D341Med (cell line): ENCODE results near the gene CTCF.
"Not testable (repeated sequence)": the region's sequence is repeated elsewhere in the genome, so short reads cannot be mapped to it uniquely, and the experiment has no call there.

Source experiments
- DNase-seq: peaks from one replicate; pipeline ENCODE4 v3.0.0; 2012; ENCODE audit warnings: low spot score

CTCF gene

DNA sequence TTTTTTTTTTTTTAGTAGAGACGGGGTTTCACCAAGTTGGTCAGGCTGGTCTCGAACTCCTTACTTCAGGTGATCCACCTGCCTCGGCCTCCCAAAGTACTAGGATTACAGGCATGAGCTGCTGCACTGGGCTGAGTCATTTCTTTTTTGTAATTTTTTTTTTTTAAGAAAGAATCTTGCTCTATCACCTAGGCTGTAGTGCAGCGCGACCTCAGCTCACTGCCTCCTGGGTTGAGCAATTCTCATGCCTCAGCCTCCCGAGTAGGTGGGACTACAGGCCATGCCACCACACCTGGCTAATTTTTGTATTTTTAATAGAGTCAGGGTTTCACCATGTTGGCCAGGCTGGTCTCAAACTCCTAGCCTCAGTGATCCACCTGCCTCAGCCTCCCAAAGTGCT, 28.3 kb upstream of the CTCF start:
- DNase-seq: not testable (repeated sequence)

DNA sequence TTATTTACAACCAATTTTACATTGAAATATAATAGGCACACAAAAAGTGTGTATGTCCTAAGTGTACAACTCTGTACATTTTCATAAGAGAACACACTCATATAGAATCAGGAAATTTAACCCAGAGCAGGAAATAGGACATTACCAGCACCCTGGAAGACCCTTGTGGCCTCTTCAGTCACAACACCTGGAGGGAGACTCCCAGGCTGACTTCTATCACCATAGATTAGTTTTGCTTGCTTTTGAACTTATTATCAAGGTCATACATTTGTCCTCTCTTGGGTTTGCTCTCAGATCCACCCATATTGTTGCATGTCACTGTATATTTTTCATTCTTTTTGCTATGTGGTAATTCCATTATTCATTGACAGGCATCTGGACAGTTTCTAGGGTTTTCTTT, 27.9 kb upstream of the CTCF start:
- DNase-seq: no peak

DNA sequence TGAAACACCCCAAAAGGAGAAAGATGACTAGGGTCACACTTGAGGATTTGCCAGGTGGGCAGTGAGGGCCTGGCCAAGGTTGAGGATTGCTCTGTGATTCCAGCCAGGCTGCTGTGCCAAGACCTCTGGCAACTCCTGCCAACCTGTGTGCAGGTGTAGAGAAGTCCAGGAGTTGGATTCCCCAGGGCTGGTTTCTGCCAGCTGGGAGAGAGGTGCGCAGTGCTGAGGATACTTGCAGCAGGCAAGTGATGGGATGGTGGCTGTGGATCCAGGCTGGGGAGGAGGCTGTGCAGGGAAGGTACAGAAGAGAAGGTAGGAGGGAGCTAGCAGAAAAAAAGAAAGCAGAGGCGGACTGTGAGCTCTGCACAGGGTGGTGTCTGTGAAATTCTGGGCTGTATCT, 27.1 kb upstream of the CTCF start:
- DNase-seq: no peak

DNA sequence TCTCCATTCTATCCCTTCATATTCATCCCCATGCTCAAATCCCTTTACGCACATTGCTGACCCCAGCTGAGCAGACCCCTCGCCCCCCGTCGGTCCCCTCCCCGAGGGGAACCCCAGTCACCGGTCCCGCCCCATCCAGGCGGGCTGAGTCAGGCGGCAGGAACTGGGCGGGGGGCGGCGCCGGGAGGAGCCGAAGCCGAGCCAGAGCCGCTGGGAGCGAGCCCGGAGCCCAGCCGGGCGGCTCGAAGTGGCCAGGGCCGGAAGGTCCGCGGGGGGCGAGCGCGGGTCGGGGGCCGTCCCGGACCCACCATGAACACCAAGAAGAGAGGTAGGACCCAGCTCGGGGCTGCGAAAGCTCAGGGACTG, 25.1 kb upstream of the CTCF start:
- no peak for DNase-seq

DNA sequence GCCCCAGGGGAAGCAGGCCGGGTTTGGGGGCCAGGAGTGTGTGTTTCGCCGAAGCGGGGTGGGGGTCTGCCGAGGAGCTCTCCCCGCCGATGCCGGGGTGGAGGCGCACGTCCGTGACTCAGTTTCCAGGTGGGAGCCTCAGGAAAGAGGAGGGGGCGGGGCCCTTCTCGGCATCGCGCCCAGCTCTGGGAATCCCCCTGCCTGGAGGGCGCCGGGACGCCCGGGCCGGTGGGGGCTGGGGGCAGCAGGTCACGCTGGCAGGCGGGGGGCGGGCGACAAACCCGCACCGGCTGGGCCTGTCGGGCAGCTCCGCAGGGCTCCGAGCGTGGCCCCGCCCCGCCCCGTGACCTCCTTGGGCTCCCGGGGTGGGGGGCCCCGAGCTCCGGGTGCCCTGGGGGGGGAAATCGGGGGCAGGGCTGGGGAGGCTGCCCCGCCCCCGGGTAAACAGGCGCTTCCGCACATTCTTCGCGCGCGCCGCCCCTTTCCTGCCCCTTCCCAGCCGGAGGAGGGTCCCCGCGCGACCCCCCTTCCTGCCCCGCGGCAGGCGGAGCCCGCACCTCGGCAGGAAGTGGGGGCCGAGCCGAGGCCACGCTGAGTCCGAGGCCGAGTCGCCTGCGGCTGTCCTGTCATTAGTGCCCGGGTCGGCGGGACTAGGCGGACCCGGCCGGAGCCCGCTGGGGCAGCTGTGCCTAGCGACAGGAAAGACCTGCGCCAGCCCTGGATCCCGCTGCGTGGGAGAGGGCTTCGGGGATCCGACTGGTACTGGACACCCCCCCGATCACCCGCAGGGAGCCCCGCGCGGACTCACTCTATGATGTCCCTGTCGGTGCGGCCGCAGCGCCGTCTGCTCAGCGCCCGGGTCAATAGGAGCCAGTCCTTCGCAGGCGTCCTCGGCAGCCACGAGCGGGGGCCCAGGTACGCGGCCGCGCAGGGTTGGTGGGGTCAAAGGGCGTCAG, 24.4 kb upstream of the CTCF start:
- DNase-seq: no peak

DNA sequence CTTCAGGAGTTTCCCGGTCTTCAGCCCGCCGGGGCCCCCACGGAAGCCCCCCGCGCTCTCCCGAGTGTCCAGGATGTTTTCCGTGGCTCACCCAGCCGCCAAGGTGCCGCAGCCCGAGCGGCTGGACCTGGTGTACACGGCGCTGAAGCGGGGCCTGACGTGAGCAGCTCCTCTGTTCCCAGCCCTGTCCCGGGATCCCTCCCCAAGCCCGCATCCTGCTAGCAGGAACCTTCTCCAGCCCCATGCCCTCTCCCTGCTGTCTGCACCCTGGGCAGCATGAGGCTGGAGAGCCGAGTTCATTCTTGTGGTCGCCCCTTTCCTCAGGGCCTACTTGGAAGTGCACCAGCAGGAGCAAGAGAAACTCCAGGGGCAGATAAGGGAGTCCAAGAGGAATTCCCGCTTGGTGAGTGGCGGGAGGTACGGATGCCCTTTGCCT, 23.6 kb upstream of the CTCF start:
- no peak for DNase-seq

DNA sequence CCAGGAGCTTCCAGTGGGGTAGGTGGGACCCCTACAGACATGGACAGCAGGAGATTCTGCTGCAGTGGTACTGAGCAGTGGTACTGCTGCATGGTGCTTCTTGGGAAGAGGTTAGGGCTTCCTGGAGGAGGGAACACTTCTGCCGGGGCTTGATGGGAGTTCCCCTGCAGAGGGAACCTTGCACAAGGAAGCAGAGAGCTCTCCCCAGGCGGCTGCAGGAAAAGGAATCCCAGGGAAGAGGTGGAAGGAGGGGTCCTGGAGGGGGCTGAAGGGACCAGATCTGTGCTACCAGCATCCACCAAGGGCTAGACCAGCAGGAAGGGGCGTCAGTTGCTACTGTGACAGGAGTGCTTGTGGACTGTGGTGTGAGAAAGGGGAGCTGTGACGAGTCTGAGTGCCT, 23.1 kb upstream of the CTCF start:
- no peak for DNase-seq

DNA sequence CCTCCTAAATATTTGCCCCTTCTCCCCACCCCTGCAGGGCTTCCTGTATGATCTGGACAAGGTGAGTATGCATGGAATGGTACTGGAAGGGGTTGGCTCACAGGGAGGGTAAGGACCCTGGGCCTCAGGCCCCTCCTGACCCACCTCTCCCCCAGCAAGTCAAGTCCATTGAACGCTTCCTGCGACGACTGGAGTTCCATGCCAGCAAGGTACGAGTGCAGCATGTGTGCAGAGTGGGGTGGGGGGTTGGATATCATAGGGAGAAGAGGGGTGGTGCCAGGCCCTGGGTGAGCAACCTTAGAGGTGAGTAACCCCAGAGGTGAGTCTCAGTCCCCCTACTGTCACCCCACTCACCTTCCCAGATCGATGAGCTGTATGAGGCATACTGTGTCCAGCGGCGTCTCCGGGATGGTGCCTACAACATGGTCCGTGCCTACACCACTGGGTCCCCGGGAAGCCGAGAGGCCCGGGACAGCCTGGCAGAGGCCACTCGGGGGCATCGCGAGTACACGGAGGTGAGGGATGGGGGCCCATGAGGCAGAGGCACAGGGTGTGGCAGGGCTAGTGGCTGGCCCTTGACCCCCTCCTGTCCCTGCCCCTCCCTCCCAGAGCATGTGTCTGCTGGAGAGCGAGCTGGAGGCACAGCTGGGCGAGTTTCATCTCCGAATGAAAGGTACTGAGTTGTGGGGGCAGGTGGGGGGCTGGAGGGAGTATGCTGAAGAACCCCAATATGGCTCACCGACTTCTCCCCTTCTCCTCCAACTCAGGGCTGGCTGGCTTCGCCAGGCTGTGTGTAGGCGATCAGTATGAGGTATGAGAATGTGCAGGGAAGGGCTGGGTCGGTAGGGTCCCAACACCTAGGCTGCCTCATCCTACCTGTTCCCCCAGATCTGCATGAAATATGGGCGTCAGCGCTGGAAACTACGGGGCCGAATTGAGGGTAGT, 22.4 kb upstream of the CTCF start:
- no peak for DNase-seq

DNA sequence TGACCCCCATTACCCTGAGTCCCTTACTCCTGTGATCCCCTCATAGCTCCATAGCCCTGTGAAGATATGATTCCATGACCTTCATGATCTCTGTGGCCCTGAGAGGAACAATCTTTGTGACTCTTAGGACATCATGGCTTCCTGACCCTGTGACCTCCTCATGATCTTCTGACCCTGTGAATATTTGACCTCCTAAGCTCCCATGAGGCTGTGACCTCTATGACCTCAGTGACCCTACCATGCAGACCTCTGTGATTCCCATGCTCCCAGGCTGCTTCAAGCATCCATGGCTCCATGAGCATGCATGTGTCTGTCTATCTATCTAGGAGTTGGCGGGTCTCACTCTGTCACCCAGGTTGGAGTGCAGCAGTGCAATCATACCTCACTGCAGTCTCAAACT, 21.6 kb upstream of the CTCF start:
- no peak for DNase-seq

DNA sequence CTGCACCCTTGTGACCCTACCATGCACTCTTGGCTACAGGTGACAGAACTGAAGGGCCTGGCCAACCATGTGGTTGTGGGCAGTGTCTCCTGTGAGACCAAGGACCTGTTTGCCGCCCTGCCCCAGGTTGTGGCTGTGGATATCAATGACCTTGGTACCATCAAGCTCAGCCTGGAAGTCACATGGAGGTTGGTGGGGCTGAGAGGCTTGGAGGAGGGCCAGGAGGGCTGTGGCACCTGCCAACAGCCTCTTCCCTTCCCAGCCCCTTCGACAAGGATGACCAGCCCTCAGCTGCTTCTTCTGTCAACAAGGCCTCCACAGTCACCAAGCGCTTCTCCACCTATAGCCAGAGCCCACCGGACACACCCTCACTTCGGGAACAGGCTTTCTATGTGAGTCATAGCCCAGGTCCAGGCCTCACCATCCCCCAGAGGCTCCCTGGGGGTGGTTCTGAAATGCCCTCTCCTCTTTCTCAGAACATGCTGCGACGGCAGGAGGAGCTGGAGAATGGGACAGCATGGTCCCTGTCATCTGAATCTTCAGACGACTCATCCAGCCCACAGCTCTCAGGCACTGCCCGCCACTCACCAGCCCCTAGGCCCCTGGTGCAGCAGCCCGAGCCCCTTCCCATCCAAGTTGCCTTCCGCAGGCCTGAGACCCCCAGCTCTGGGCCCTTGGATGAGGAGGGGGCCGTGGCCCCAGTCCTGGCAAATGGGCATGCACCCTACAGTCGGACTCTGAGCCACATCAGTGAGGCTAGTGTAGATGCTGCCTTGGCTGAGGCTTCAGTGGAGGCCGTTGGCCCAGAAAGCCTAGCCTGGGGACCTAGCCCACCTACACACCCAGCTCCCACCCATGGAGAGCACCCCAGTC, 20.7 kb upstream of the CTCF start:
- no peak for DNase-seq

DNA sequence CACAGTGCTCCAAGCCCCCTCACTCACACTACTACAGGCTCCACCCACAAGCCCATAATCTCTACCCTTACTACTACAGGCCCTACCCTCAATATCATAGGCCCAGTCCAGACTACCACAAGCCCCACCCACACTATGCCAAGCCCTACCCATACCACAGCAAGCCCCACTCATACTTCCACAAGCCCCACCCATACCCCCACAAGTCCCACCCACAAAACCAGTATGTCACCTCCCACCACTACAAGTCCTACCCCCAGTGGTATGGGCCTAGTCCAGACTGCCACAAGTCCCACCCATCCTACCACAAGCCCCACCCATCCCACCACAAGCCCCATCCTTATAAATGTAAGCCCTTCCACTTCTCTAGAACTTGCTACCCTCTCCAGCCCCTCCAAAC, 19.9 kb upstream of the CTCF start:
- DNase-seq: peak; percentile 64

DNA sequence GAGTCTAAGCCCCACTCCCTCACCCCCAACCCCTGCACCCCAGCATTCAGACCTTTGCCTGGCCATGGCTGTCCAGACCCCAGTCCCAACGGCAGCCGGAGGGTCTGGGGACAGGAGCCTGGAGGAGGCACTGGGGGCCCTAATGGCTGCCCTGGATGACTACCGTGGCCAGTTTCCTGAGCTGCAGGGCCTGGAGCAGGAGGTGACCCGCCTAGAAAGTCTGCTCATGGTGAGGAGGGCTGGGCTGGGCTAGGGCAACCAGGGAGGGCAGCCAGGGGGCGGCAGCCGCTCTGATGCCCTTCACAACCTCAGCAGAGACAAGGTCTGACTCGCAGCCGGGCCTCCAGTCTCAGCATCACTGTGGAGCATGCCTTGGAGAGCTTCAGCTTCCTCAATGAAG, 19.3 kb upstream of the CTCF start:
- no peak for DNase-seq

DNA sequence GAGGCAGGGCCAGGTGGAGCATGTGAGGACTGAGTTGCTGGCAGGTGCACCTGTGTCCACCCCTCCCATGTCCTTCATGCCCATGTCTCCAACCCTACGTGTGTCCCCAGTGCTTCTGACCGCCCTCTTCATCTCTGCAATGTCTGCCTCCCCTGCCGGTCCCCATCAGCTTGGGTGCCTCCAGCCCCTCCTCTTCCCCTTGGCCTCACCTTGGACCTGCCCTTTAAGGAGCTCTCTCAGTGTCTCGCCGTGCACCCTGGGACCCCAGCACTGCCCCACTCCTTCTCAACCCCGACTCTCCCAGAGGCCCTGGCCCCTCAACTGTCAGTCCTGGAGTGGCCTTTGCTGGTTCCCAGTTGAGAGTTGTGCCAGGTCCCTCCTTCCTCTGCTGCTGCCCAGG, 18.7 kb upstream of the CTCF start:
- no peak for DNase-seq

DNA sequence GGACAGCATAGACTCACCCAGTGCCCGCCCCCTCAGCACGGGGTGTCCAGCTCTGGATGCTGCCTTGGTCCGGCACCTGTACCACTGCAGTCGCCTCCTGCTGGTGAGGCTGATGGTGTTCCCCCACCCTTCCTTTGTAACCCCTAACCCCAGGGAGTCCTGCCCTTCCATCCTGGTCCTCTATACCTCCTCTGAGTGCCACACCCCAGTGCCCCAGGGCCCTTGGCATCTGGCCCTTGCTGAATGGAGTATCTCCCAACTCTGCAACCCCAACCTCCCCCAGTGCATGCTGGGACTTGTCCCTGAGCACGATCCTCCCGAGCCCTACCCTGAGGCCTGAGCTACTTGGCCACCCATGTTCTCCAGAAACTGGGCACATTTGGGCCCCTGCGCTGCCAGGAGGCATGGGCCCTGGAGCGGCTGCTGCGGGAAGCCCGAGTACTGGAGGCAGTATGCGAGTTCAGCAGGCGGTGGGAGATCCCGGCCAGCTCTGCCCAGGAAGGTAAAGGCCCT, 17.9 kb upstream of the CTCF start:
- DNase-seq: no peak

DNA sequence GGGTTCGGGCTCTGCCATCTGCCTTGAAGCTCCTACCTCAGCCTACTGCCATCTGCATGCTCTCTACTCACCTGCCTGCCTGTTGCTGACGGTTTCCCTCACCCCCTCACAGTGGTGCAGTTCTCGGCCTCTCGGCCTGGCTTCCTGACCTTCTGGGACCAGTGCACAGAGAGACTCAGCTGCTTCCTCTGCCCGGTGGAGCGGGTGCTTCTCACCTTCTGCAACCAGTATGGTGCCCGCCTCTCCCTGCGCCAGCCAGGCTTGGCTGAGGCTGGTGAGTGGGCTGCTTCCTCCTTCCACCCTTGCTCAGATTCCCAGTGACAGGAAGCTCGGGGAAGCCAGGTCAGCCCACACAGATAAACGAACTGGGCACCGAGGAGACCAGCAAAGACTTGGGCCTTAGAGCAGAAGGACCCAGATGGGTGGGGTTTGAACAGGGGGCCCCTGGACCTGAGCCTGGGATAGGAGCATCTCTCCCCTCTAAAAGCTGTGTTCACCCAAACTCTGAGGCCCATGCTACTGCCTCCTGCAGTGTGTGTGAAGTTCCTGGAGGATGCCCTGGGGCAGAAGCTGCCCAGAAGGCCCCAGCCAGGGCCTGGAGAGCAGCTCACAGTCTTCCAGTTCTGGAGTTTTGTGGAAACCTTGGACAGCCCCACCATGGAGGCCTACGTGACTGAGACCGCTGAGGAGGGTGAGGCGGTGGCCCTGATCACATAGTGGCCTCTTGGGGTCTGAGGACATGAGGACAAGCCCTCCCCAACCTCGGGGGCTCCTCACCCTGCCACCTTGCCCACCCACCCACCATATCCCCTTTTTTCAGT, 17.3 kb upstream of the CTCF start:
- DNase-seq: peak; percentile 18

DNA sequence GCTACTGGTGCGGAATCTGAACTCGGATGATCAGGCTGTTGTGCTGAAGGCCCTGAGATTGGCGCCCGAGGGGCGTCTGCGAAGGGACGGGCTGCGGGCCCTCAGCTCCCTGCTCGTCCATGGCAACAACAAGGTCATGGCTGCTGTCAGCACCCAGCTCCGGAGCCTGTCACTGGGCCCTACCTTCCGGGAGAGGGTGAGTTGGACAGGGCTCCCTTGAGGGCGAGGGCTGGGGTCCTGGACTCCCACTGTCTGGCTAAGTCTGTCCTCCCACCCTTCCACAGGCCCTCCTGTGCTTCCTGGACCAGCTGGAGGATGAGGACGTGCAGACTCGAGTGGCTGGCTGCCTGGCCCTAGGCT, 16.7 kb upstream of the CTCF start:
- DNase-seq: no peak

DNA sequence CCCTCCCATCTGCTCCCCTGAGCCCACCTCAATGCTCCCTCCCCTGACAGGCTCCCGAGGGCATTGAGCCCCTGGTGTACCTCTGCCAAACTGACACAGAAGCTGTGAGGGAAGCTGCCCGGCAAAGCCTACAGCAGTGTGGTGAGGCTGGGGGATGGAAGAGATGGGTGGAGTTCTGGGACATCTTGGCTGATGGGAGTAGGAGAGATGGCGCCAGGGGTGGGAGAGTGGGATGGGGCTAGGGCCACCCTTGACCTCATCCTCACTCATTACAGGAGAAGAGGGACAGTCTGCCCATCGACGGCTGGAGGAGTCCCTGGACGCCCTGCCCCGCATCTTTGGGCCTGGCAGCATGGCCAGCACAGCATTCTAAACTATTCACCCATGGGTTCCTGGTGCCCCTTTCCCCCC, 16.2 kb upstream of the CTCF start:
- DNase-seq: no peak

DNA sequence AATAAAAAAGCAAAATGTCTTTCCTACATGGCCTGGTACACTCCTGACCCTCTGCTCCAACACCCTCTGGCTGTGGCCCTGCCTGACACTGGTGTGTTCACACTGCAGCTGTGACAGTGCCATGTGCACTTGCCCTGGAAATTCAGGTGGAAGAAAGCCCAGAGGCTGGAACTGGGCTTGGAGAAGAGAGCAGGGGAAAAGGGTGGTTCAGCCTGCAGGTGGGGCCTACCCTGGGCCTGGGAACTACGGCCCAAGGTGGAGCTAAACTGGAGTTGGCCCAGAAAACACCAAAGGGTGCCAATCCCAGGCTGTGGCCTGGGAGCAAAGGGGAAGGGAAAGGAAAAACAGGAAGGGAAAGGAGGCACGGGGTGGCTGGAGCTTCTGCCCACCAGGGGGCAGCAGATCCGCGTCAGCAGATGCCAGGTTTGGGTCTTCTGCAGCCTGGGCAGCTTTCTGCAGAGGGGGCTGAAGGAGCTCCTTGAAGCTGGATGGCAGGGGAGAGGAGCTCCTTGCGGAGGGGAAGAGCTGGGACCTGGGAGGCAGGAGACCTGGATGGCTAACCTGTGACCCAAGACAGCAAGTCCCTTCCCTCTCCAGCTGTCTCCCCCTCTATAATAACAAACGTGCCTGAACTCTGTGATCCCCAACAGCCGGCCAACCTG, 15.4 kb upstream of the CTCF start:
- peak; percentile 89 for DNase-seq

DNA sequence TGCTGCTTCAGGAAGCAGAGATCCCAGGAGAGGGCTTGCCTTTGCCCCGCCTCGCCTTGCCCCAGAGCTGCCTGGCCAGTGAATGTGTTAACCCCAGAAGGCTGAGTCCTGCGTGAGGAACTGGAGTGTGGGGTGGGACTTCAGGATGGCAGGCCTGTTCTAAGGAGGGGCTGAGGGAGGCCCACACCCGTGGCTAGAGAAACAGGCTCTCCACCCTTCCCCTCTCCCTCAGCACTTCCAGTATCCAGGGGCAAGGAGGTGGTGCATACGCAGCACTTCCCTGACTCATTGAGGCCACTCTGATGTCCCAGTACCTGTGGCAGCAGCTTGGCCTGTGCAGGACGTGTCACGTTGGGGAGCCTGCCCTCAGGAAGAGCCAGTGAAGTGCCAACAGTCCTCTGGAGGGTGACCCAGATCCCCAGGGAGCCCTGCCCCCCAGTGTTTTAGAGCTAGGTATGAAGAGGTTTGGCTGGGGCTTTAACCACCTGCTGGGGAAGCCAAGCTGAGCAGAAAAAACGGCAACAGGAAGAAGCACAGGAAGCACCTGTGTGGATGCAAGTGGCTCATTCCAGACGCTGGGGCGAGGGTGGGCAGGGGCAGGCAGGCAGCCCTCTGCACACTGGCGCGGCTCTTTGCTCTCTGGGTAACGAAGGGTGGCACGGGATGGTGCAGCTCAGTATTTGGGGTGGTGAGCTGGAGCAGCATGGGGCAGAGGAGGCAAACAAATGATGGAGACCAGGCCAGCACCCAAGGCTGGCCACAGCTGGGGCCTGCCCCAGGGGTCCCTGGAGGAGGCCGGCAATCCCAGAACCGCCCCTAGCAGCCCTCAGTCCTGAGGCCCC, 14.7 kb upstream of the CTCF start:
- DNase-seq: no peak
